Progenitor cell of endocrine pancreas (in vitro differentiated cells): Measurements from ENCODE around the gene FAM210A. TPM values are rescaled to one million over a fixed set of nuclear protein-coding genes. Genes with fewer than 3 reads are reported as not detected.

Experiments
- DNase-seq: peaks from one replicate; pipeline ENCODE4 v3.0.0; 2021; ENCODE audit warnings: low spot score; ENCODE audit not compliant: unreplicated experiment
- H3K27ac Mint-ChIP-seq: 2 replicates; pipeline ENCODE4 v1.8.0; 2021; ENCODE audit warnings: mild to moderate bottlenecking, moderate library complexity, mixed read lengths
- H3K27me3 Mint-ChIP-seq: 2 replicates; pipeline ENCODE4 v1.8.0; 2021; ENCODE audit warnings: mixed read lengths
- H3K36me3 Mint-ChIP-seq: 2 replicates; pipeline ENCODE4 v1.8.0; 2022; ENCODE audit warnings: mixed read lengths; ENCODE audit not compliant: insufficient read depth
- H3K4me1 Mint-ChIP-seq: 2 replicates; pipeline ENCODE4 v1.8.0; 2021; ENCODE audit warnings: low read depth, mixed read lengths
- H3K4me3 Mint-ChIP-seq: 2 replicates; pipeline ENCODE4 v1.8.0; 2021; ENCODE audit warnings: low read depth, mild to moderate bottlenecking, moderate library complexity, mixed read lengths
- H3K9me3 Mint-ChIP-seq: 2 replicates; pipeline ENCODE4 v1.8.0; 2021; ENCODE audit warnings: low read depth, mixed read lengths
- total RNA-seq: library from RNA; stranded (reverse); gene quantifications from 2 replicates; pipeline ENCODE4 v1.2.1, GENCODE V29; 2021
- TF ChIP-seq, protein P1 (sequence below): fragments of 200-600 bp; sonication (generic); IDR thresholded peaks from one replicate; pipeline ENCODE4 v1.5.0; 2021; ENCODE audit warnings: antibody characterized with exemption, mild to moderate bottlenecking; ENCODE audit not compliant: unreplicated experiment

FAM210A gene
- total RNA-seq, 1 donor from 2014 or later: 11.0 TPM

DNA sequence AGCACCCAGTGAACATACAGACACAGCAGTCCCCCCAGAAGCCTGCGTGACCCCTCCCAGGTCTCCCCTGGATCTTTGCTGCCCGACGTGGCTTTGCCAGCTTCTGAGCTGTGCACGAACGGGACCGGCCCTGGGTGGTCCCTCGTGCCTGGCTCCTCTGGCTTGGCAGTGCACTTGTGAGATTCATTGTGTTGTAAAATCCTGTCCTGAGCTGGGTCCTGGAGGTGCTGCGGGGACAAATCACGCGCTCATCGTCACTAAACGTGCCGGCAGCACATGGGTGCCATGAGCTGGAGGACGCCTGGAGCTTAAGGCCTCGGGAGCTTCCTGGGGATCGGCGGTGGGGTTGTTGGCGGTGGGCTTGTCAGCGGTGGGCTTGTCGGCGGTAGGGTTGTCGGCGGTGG lies 104.9 kb downstream of the FAM210A start:
- TF ChIP-seq, protein P1, sequence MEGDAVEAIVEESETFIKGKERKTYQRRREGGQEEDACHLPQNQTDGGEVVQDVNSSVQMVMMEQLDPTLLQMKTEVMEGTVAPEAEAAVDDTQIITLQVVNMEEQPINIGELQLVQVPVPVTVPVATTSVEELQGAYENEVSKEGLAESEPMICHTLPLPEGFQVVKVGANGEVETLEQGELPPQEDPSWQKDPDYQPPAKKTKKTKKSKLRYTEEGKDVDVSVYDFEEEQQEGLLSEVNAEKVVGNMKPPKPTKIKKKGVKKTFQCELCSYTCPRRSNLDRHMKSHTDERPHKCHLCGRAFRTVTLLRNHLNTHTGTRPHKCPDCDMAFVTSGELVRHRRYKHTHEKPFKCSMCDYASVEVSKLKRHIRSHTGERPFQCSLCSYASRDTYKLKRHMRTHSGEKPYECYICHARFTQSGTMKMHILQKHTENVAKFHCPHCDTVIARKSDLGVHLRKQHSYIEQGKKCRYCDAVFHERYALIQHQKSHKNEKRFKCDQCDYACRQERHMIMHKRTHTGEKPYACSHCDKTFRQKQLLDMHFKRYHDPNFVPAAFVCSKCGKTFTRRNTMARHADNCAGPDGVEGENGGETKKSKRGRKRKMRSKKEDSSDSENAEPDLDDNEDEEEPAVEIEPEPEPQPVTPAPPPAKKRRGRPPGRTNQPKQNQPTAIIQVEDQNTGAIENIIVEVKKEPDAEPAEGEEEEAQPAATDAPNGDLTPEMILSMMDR: no peak
- Mint-ChIP-seq H3K36me3 (no peaks in the 10 kb centered on the region), H3K27ac (no peak overlapping the region)

GRCh38 chr18:13620818-13621445 lies 105.4 kb downstream of the FAM210A start:
- no peak overlapping the region for H3K4me3 Mint-ChIP-seq
- no peak for DNase-seq
- TF ChIP-seq, protein P1: no peak
- peaks cover 4% of the 10 kb centered on the region for H3K4me1 Mint-ChIP-seq
- H3K27me3 Mint-ChIP-seq: peaks cover 3% of the 10 kb centered on the region
- H3K27ac Mint-ChIP-seq: no peak overlapping the region
- H3K9me3 Mint-ChIP-seq: no peaks in the 10 kb centered on the region
- H3K36me3 Mint-ChIP-seq: no peaks in the 10 kb centered on the region

More for the DNA sequence above, 104.9 kb downstream of the FAM210A start:
- Mint-ChIP-seq H3K27me3 (peaks cover 3% of the 10 kb centered on the region), H3K4me1 (peaks cover 4% of the 10 kb centered on the region), H3K4me3 (no peak overlapping the region), H3K9me3 (no peaks in the 10 kb centered on the region)
- DNase-seq: no peak

DNA sequence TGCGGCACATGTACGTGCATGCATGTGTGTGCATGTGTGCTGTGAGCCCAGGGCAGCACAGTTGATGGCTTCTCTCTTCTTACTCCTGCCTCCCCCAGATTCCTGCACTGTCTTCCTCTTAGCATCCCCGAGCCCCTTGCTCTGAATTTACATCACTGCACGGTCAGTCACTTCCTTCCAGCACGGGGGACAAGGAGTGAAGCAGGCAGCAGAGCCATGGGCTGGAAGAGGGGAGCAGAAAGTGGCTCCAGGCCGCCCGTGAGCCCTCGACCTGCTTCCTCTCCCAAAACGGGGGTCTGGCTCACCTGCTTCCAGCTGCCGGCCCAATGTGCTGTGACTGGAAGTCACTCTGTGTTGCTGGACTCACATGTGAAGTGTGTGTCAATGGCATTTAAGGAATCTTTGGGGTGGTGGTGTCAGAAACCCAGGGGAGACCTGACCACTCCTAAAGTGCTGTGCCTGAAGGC lies 106.1 kb downstream of the FAM210A start:
- Mint-ChIP-seq H3K27me3 (peaks cover 3% of the 10 kb centered on the region), H3K4me1 (peaks cover 4% of the 10 kb centered on the region), H3K27ac (no peak overlapping the region), H3K9me3 (no peaks in the 10 kb centered on the region), H3K4me3 (no peak overlapping the region), H3K36me3 (no peaks in the 10 kb centered on the region)
- TF ChIP-seq, protein P1: no peak
- DNase-seq: no peak

- TF ChIP-seq, protein P1: no peak
- no peak for DNase-seq
- Mint-ChIP-seq H3K9me3 (no peaks in the 10 kb centered on the region), H3K27me3 (no peaks in the 10 kb centered on the region), H3K36me3 (no peaks in the 10 kb centered on the region), H3K4me3 (no peak overlapping the region), H3K27ac (no peak overlapping the region), H3K4me1 (peaks cover 4% of the 10 kb centered on the region)
Measured at GRCh38 chr18:13619505-13620205, 106.7 kb downstream of the FAM210A start.

- H3K36me3 Mint-ChIP-seq: no peaks in the 10 kb centered on the region
- H3K27ac Mint-ChIP-seq: no peak overlapping the region
- H3K27me3 Mint-ChIP-seq: peaks cover 3% of the 10 kb centered on the region
Measured at GRCh38 chr18:13618760-13619438, 107.5 kb downstream of the FAM210A start.

More at GRCh38 chr18:13618760-13619438, 107.5 kb downstream of the FAM210A start:
- Mint-ChIP-seq H3K4me1 (peaks cover 4% of the 10 kb centered on the region), H3K9me3 (no peaks in the 10 kb centered on the region), H3K4me3 (no peak overlapping the region)
- TF ChIP-seq, protein P1: no peak
- DNase-seq: no peak
